K562 (cell line): ENCODE data around the gene COA7. TPM values are rescaled to one million over a fixed set of nuclear protein-coding genes. Genes with fewer than 3 reads are reported as not detected.

Experiments used
- CAMTA2 ChIP-seq: fragments of 250-450 bp; sonication (Bioruptor Pico); conservative IDR thresholded peaks from 2 replicates; pipeline ENCODE4 v1.5.1; 2022
- DLX4 ChIP-seq: fragments of 250-450 bp; sonication (Bioruptor Pico); IDR thresholded peaks from 2 replicates; pipeline ENCODE4 v1.6.1; 2021; ENCODE audit warnings: mild to moderate bottlenecking
- FOS ChIP-seq: IDR thresholded peaks from 3 replicates; pipeline ENCODE4 v1.6.1; 2011; ENCODE audit not compliant: insufficient read length; ENCODE audit errors: extremely low read depth
- JUND ChIP-seq, 2 experiments: IDR thresholded peaks; 2 replicates in 1 of 2; 3 replicates in 1 of 2; pipeline ENCODE4 v1.6.1; 2011; ENCODE audit warnings: borderline replicate concordance in 2 of 2, low read depth in 2 of 2, low read length in 2 of 2, improper control_type of control experiment in 1 of 2, missing biosample characterization in 1 of 2, missing genetic modification characterization in 1 of 2, missing genetic modification reagents in 1 of 2
- LEF1 ChIP-seq: fragments of 450-650 bp; IDR thresholded peaks from 2 replicates; pipeline ENCODE4 v1.6.1; 2016; ENCODE audit warnings: mild to moderate bottlenecking
- NR3C1 ChIP-seq: sonication (generic); formaldehyde crosslinking; IDR thresholded peaks from 2 replicates; pipeline ENCODE4 v1.8.1; 2022; ENCODE audit warnings: missing genetic modification reagents
- PHF8 ChIP-seq: fragments of 200-600 bp; sonication (generic); IDR thresholded peaks from 2 replicates; pipeline ENCODE4 v1.6.1; 2012; ENCODE audit warnings: mixed run types, mild to moderate bottlenecking, inconsistent platforms, low read length, moderate library complexity, borderline replicate concordance
- POLR2AphosphoS5 ChIP-seq: IDR thresholded peaks from 2 replicates; pipeline ENCODE4 v1.6.1; 2011; ENCODE audit warnings: mild to moderate bottlenecking, low read depth, low read length, moderate library complexity; ENCODE audit not compliant: control insufficient read depth, insufficient read depth
- TRIM25 ChIP-seq: fragments of 450-650 bp; IDR thresholded peaks from 2 replicates; pipeline ENCODE4 v1.7.0; 2016; ENCODE audit warnings: borderline replicate concordance
- ZBTB9 ChIP-seq: fragments of 450-650 bp; formaldehyde crosslinking; IDR thresholded peaks from 2 replicates; pipeline ENCODE4 v1.4.0; 2020; ENCODE audit warnings: mild to moderate bottlenecking, moderate library complexity
- polyA plus RNA-seq, 8 experiments: library from polyadenylated mRNA; depleted of rRNA in 4 of 8; stranded (reverse) in 5 of 8; unstranded in 3 of 8; fragments of >200 nt; fragmentation: Nextera tagmentation in 2 of 8; fragmentation: Illumina TruSeq in 1 of 8; extraction: Ambion mirVana in 2 of 8; extraction: Trizol in 1 of 8; gene quantifications; 2 replicates each; pipeline versions ENCODE4 v1.2.1 to v1.2.3, GENCODE V29; 2011 to 2014; ENCODE audit warnings: inconsistent platforms in 1 of 8, missing spikeins in 1 of 8
- total RNA-seq, 7 experiments: library from RNA; depleted of rRNA in 6 of 7; stranded (reverse); fragments of >200 nt in 6 of 7; fragmentation: Illumina TruSeq in 2 of 7; extraction: Trizol in 2 of 7; gene quantifications; 2 replicates each; pipeline versions ENCODE4 v1.2.1 to v1.2.3, GENCODE V29; 2011 to 2021; ENCODE audit warnings: low replicate concordance in 1 of 7
- TF ChIP-seq, protein P1 (sequence below): sonication (generic); formaldehyde crosslinking; IDR thresholded peaks from 2 replicates; pipeline ENCODE4 v1.8.0; 2022; ENCODE audit warnings: mild to moderate bottlenecking, low read depth, missing genetic modification reagents
- TF ChIP-seq, protein P2 (sequence below): fragments of 450-650 bp; IDR thresholded peaks from 2 replicates; pipeline ENCODE4 v1.6.1; 2017; ENCODE audit warnings: antibody characterized with exemption, mild to moderate bottlenecking
- TF ChIP-seq, protein P3 (sequence below): fragments of 250-450 bp; sonication (Bioruptor Pico); IDR thresholded peaks from 2 replicates; pipeline ENCODE4 v1.8.0; 2021; ENCODE audit warnings: moderate library complexity, mild to moderate bottlenecking, inconsistent platforms

COA7 gene
- total and polyA plus RNA-seq, 9 of the 15 experiments (the other 6 are each of a cell fraction or from before 2014, with no cell fraction given), result 19.4 to 82.8 (median 51.0) TPM

DNA sequence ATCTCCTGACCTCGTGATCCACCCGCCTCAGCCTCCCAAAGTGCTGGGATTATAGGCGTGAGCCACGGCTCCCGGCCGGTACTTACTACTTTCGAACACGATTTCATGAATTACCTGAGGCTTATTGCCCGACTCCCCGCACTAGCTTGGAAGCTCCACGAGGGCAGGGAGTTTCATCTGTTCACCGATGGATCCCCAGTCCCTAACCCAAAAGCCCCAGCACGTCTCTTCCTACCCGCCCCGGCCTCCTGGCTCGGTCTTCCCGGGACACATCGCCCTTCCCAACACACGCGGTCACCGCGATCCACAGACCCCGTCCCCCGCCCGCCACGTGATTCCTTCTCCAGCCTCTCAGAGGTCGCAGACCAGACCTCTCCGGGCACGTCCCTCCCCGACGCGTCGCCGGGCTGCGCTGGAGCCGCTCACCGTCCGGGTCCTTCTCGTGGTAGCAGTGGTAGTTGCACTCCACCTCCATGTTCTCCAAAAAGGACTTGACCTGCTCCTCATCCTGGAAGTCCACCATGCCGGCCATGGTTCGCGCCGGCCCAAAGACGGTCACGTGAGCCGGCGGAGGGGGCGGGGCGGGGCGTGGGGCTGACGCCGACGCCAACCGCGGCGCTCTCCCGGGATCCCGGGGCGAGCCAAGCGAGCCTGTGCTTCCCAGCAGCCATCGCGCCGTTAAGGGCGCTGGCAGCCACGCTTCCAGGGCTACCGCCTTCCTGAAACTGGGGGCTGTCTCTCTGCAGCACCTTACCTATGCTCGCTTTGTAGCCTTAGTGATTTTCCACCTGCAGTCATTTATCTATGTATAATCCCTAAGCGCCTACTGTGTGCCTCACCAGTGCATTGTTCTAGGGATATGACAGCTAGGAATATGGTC lies at the start of gene COA7 (continued):
- TF ChIP-seq, protein P1, sequence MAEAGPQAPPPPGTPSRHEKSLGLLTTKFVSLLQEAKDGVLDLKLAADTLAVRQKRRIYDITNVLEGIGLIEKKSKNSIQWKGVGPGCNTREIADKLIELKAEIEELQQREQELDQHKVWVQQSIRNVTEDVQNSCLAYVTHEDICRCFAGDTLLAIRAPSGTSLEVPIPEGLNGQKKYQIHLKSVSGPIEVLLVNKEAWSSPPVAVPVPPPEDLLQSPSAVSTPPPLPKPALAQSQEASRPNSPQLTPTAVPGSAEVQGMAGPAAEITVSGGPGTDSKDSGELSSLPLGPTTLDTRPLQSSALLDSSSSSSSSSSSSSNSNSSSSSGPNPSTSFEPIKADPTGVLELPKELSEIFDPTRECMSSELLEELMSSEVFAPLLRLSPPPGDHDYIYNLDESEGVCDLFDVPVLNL (CRISPR knock-in tag), result peak; percentile 63
- TF ChIP-seq FOS, result peak; percentile 31
- TF ChIP-seq CAMTA2, result peak; percentile 86; the same call in 1 of the 2 replicates
- TF ChIP-seq POLR2AphosphoS5, result peak; percentile 75
- peak; percentile 55; the same call in 1 of the 2 replicates for TF ChIP-seq TRIM25
- TF ChIP-seq, protein P2, sequence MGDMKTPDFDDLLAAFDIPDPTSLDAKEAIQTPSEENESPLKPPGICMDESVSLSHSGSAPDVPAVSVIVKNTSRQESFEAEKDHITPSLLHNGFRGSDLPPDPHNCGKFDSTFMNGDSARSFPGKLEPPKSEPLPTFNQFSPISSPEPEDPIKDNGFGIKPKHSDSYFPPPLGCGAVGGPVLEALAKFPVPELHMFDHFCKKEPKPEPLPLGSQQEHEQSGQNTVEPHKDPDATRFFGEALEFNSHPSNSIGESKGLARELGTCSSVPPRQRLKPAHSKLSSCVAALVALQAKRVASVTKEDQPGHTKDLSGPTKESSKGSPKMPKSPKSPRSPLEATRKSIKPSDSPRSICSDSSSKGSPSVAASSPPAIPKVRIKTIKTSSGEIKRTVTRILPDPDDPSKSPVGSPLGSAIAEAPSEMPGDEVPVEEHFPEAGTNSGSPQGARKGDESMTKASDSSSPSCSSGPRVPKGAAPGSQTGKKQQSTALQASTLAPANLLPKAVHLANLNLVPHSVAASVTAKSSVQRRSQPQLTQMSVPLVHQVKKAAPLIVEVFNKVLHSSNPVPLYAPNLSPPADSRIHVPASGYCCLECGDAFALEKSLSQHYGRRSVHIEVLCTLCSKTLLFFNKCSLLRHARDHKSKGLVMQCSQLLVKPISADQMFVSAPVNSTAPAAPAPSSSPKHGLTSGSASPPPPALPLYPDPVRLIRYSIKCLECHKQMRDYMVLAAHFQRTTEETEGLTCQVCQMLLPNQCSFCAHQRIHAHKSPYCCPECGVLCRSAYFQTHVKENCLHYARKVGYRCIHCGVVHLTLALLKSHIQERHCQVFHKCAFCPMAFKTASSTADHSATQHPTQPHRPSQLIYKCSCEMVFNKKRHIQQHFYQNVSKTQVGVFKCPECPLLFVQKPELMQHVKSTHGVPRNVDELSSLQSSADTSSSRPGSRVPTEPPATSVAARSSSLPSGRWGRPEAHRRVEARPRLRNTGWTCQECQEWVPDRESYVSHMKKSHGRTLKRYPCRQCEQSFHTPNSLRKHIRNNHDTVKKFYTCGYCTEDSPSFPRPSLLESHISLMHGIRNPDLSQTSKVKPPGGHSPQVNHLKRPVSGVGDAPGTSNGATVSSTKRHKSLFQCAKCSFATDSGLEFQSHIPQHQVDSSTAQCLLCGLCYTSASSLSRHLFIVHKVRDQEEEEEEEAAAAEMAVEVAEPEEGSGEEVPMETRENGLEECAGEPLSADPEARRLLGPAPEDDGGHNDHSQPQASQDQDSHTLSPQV, result peak; percentile 85
- no peak for TF ChIP-seq DLX4 (CRISPR knock-in tag)
- TF ChIP-seq, protein P3, sequence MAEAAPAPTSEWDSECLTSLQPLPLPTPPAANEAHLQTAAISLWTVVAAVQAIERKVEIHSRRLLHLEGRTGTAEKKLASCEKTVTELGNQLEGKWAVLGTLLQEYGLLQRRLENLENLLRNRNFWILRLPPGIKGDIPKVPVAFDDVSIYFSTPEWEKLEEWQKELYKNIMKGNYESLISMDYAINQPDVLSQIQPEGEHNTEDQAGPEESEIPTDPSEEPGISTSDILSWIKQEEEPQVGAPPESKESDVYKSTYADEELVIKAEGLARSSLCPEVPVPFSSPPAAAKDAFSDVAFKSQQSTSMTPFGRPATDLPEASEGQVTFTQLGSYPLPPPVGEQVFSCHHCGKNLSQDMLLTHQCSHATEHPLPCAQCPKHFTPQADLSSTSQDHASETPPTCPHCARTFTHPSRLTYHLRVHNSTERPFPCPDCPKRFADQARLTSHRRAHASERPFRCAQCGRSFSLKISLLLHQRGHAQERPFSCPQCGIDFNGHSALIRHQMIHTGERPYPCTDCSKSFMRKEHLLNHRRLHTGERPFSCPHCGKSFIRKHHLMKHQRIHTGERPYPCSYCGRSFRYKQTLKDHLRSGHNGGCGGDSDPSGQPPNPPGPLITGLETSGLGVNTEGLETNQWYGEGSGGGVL (CRISPR knock-in tag), result no peak
- TF ChIP-seq JUND (IDR thresholded peaks at IDR 0.05; ENCODE audit: borderline replicate concordance, low read depth, low read length), result peak; percentile 60; the same call in 1 of the 2 replicates
- no peak for TF ChIP-seq JUND (tag; IDR thresholded peaks at IDR 0.05; ENCODE audit: borderline replicate concordance, low read depth, low read length)
- TF ChIP-seq PHF8, result peak; percentile 94
- TF ChIP-seq LEF1, result peak; percentile 38
- TF ChIP-seq ZBTB9 (CRISPR knock-in tag), result peak; percentile 18; the same call in 1 of the 2 replicates
- peak; percentile 91; the same call in 1 of the 2 replicates for TF ChIP-seq NR3C1 (CRISPR knock-in tag)
